Activated naive CD4-positive, alpha-beta T cell treated with anti-CD3 and anti-CD28 coated beads, Interleukin-2, amount 50 U/mL, for 72 hours (primary cell): ENCODE data around the gene EIF3C. TPM values are rescaled to one million over a fixed set of nuclear protein-coding genes. Genes with fewer than 3 reads are reported as not detected.
"Not testable (repeated sequence)": the region's sequence is repeated elsewhere in the genome, so short reads cannot be mapped to it uniquely, and the experiment has no call there.

Experiments used
- ATAC-seq, 2 donors: fragments of 150-1000 bp; cut with Tn5 transposase; 2 replicates each; pipeline ENCODE4 v1.10.0; 2021; ENCODE audit warnings: mild to moderate bottlenecking in 2 of 2, moderate library complexity in 2 of 2
- DNase-seq, 2 donors: peaks; one replicate each; pipeline ENCODE4 v3.0.0; 2021 to 2022; ENCODE audit warnings: low spot score in 2 of 2
- H3K27ac Mint-ChIP-seq, 2 donors: one replicate each; pipeline ENCODE4 v1.8.0; 2022; ENCODE audit warnings: mild to moderate bottlenecking in 2 of 2, mixed read lengths in 2 of 2
- H3K36me3 Mint-ChIP-seq, 2 donors: one replicate each; pipeline ENCODE4 v1.8.0; 2022; ENCODE audit warnings: mixed read lengths in 2 of 2
- H3K9me3 Mint-ChIP-seq, 2 donors: one replicate each; pipeline ENCODE4 v1.8.0; 2022; ENCODE audit warnings: mixed read lengths in 2 of 2
- total RNA-seq, 2 donors: library from RNA; stranded (reverse); gene quantifications; one replicate each; pipeline ENCODE4 v1.2.3, GENCODE V29; 2022

EIF3C gene
- 100 to 1,000 TPM; 467 to 604 TPM for total RNA-seq

DNA sequence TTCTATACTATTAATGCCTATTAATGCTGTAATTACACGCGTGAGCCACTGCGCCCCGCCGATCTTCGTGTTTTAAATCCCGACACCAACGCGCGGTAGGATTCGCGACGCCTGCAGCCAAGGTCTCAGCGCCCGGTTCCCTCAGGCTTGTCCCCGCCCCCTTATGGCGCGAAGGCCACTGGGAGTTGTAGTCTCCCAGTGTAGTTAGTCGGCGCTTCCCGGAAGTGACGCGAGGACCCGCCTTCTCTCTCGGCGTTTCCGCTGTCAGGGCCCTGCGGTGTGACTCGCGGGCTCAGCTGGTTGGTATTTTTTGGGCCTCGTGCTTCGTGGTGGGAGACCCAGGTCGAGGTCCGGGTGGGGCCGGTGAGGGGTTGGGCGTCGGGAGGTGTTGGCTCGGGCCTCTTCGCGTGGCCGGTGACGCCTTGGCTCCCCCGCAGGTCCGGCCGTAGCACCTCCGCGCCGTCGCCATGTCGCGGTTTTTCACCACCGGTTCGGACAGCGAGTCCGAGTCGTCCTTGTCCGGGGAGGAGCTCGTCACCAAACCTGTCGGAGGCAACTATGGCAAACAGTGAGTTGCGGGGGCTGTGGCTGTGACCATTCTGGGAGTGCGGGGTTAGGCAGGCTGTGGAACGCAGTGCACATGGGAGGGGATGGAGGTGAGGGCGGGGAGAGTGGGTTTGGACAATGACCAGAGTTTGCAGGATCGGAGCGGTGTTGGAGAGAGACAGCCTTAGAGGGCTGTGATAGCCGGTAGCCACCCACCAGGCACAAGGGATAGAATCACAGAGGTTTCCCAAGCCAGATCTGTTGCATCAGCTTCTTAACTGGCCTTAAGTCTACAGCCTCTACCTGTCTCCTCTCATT lies at the start of gene EIF3C:
EIF3C (plus strand) TSS at position 245 of the 864 bp plus-strand sequence; CDS start at position 468, 223 bp downstream.
- DNase-seq, H3K9me3 Mint-ChIP-seq, H3K27ac Mint-ChIP-seq, H3K36me3 Mint-ChIP-seq: not testable (repeated sequence)
- ATAC-seq, result peak; percentile 100

DNA sequence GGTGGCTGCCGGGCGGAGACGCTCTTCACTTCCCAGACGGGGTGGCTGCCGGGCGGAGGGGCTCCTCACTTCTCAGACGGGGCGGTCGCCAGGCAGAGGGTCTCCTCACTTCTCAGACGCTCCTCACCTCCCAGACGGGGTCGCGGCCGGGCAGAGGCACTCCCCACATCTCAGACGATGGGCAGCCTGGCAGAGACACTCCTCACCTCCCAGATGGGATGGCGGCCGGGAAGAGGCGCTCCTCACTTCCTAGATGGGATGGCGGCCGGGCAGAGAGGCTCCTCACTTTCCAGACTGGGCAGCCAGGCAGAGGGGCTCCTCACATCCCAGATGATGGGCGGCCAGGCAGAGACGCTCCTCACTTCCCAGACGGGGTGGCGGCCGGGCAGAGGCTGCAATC lies 45.0 kb upstream of the EIF3C start:
- not testable (repeated sequence) for H3K27ac Mint-ChIP-seq, H3K36me3 Mint-ChIP-seq, ATAC-seq, DNase-seq, H3K9me3 Mint-ChIP-seq

DNA sequence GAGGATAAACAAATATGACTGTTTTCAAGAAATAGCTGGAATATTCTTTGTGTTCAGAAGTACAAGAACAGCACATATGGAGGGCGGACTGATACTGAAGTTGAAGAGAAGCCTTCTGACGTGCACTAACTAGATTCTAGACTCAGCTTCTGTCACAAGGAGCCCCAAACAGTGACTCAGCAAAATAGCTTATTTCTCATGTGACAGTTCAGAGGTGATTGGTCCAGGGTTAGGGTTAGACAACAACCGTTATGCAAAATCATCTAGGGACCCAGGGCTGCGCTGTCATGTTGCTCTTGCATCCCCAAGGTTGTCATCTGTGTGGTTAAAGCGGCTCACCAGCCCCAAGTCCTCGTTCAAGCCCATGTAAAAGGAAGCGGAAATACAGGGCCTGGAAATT lies 43.8 kb upstream of the EIF3C start:
- not testable (repeated sequence) for H3K36me3 Mint-ChIP-seq, H3K27ac Mint-ChIP-seq, DNase-seq, H3K9me3 Mint-ChIP-seq, ATAC-seq

DNA sequence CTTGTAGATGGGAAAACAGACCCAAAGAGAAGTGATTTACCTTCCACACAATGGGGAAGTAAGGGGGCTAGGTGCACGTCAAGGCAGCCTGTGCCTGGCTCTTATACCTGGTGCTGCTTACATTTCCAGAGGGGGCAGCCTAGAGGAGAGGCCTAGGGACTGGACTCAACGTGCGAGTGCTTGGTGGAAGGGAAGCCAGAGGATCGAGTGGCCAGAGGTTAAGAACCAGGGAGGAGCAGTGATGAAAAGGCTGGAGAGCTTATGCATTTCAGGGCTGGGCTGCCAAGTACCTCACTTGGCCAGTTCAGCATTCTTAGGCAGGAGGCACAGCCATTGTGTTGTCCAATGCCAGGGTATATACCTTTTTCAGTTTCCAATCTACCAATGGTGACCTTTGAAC lies 43.1 kb upstream of the EIF3C start:
- not testable (repeated sequence) for DNase-seq, H3K9me3 Mint-ChIP-seq, H3K27ac Mint-ChIP-seq, H3K36me3 Mint-ChIP-seq, ATAC-seq

DNA sequence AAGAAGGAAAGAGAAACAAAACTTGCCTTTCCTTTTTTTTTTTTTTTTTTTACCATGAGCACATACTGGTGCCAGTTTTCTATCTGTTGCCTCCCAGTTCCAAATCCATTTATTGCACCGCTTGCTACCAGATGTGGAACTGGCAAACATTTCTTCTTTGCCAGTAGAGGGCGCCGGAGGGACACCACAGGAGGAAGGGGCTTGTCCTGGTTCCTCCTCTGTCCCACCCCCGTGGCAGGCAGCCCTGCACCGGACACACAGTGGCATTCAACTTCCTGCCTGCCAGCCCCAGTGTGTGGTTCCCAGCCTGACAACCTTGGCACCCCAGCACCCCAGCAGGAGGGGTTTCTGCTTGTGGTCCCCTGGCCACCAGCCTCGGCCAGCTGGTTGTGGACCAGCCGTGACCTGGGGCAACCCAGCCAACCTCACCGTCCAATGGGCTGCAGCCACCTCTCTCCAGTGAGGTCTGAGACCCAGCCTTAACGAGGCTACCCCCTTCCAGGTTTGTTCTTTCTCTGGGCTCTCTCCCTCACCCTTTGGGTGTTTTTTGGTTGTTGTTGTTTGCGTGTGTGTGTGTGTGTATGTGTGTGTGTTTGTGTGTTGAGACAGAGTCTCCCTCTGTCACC lies 22.8 kb upstream of the EIF3C start:
- DNase-seq, H3K36me3 Mint-ChIP-seq, H3K9me3 Mint-ChIP-seq, H3K27ac Mint-ChIP-seq: not testable (repeated sequence)
- ATAC-seq, result peak; percentile 95 to 97

DNA sequence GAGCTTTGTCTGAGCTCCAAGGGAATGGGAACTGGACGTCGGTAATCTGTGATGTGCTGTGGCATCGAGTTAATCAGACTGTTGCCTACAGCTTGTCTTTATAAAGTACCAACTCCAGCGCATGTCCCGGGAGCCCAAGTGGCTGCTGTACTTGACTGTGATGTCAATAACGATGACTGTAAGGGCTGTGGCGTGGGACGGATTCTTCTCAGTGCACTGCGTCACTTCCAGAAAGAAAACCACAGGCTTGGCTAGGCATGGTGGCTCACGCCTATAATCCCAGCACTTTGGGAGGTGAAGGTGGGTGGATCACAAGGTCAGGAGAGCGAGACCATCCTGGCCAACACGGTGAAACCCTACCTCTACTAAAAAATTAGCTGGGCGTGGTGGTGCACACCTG lies 21.8 kb upstream of the EIF3C start:
- not testable (repeated sequence) for H3K9me3 Mint-ChIP-seq, H3K36me3 Mint-ChIP-seq, H3K27ac Mint-ChIP-seq, DNase-seq
- ATAC-seq, result peak; percentile 43 to 69

GRCh38 chr16:28691722-28692121 lies 19.5 kb upstream of the EIF3C start:
- not testable (repeated sequence) for H3K9me3 Mint-ChIP-seq, ATAC-seq, H3K27ac Mint-ChIP-seq, DNase-seq, H3K36me3 Mint-ChIP-seq

DNA sequence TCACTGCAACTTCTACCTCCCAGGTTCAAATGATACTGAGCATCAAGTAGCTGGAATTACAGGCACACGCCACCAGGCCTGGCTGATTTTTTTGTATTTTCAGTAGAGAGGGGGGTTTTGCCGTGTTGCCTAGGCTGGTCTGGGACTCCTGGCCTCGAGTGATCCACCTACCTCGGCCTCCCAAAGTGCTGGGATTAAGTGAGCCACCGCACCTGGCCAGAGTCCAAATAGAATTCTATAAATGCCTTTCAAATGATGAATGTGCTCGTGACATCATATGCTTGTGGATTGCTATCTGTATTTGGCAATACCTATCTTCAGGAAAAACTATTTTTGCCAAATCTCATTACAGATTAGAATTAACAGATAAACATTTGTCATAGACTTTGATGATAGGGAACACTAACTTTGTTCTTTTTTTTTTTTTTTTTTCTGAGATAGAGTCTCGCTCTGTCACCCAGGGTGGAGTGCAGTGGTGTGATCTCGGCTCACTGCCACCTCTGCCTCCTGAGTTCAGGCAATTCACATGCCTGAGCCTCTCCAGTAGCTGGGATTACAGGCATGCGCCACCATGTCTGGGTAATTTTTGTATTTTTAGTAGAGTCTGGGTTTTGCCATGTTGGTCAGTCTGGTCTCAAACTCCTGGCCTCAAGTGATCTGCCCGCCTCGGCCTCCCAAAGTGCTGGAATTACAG lies 17.9 kb upstream of the EIF3C start:
- H3K9me3 Mint-ChIP-seq, H3K36me3 Mint-ChIP-seq, H3K27ac Mint-ChIP-seq, ATAC-seq, DNase-seq: not testable (repeated sequence)

DNA sequence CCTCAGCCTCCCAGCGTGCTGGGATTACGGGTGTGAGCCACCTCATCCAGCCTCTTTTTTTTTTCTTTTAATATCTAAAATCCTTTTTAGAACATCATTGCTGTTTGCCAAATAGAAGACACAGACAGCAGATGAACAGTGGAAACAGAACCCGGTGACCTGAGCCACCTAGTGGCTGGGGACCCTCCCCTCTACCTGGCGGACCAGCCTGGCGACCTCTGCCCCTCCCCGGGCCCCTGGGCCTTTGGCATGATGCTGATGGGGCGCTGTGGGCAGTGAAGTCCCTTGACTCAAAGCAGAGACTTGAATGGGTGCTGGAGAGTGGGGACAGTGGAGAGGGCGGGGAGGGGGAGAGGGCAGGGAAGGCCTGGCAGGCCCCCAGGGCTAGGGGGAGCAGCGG lies 11.5 kb upstream of the EIF3C start:
- not testable (repeated sequence) for ATAC-seq, H3K27ac Mint-ChIP-seq, H3K9me3 Mint-ChIP-seq, DNase-seq, H3K36me3 Mint-ChIP-seq

DNA sequence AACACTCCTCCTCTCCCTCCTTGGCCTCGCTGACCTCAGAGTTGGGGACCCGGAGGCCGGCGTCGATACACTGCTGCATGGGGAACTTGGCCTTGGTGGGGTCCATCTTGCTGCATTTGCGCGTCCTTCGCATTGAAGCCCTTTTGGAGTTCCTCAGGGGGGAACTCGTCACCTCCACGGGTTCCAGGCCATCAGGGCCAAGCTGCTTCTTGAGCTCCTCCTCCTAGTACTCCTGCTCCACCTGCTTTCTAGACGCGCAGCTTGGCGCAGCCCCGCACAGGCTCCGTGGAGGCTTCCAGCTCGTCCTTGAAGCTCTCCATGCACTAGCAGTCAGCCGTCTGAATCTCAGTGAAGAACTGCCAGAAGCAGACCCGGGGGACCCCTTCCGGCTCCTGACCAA lies 10.9 kb upstream of the EIF3C start:
- not testable (repeated sequence) for H3K36me3 Mint-ChIP-seq, H3K9me3 Mint-ChIP-seq, ATAC-seq, H3K27ac Mint-ChIP-seq, DNase-seq

GRCh38 chr16:28701384-28701783 lies 9.9 kb upstream of the EIF3C start:
- H3K9me3 Mint-ChIP-seq, H3K27ac Mint-ChIP-seq, DNase-seq, H3K36me3 Mint-ChIP-seq, ATAC-seq: not testable (repeated sequence)

GRCh38 chr16:28704246-28704645 lies 7.0 kb upstream of the EIF3C start:
- not testable (repeated sequence) for H3K9me3 Mint-ChIP-seq, H3K27ac Mint-ChIP-seq, ATAC-seq, DNase-seq, H3K36me3 Mint-ChIP-seq

GRCh38 chr16:28722852-28723650 lies 11.8 kb downstream of the EIF3C start:
- not testable (repeated sequence) for ATAC-seq, H3K27ac Mint-ChIP-seq, DNase-seq

GRCh38 chr16:28731253-28731652 lies 20.0 kb downstream of the EIF3C start:
- not testable (repeated sequence) for H3K9me3 Mint-ChIP-seq, H3K36me3 Mint-ChIP-seq, ATAC-seq, H3K27ac Mint-ChIP-seq, DNase-seq

More at GRCh38 chr16:28722852-28723650, 11.8 kb downstream of the EIF3C start:
- not testable (repeated sequence) for H3K9me3 Mint-ChIP-seq, H3K36me3 Mint-ChIP-seq

GRCh38 chr16:28732455-28733124 lies 21.3 kb downstream of the EIF3C start:
- ATAC-seq, DNase-seq, H3K9me3 Mint-ChIP-seq, H3K27ac Mint-ChIP-seq, H3K36me3 Mint-ChIP-seq: not testable (repeated sequence)

- ATAC-seq, result peak in 1 of 2 donors; percentile 57
- not testable (repeated sequence) for H3K9me3 Mint-ChIP-seq, DNase-seq, H3K36me3 Mint-ChIP-seq, H3K27ac Mint-ChIP-seq
Observed at GRCh38 chr16:28739787-28740186, 28.5 kb downstream of the EIF3C start.
